HG03442 (cell line): Measurements from ENCODE around the gene CLIP4.
"Not testable (repeated sequence)": the region's sequence is repeated elsewhere in the genome, so short reads cannot be mapped to it uniquely, and the experiment has no call there.

ENCODE experiments used
- ATAC-seq: cut with Tn5 transposase; IDR thresholded peaks from one replicate; pipeline ENCODE4 v1.9.1; 2021; ENCODE audit warnings: mild to moderate bottlenecking, moderate library complexity; ENCODE audit not compliant: unreplicated experiment

CLIP4 gene

GRCh38 chr2:29100564-29100963 lies 14.7 kb upstream of the CLIP4 start:
- no peak for ATAC-seq

- ATAC-seq: no peak
Measured at GRCh38 chr2:29104688-29105087, 10.5 kb upstream of the CLIP4 start.

GRCh38 chr2:29105375-29105774 lies 9.8 kb upstream of the CLIP4 start:
- ATAC-seq: no peak

DNA sequence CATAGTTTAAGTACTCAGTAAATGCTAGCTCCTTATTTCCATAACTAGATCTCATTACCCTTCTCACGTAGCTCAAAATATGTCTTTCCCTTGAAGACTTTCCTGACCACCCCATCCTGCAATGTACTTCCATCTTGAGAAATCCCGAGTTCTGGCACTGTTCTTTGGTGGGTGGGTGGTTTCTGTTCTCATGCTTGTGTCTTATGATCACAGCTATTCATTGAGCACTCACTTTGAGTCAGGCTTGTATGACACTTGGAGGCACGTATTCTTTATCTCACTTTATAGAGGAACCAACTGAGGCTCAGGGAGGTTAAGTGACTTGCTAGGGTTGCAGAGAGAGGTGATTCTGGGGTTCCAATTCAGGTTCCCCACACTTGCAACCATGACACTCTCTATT lies 9.0 kb upstream of the CLIP4 start:
- ATAC-seq: no peak

DNA sequence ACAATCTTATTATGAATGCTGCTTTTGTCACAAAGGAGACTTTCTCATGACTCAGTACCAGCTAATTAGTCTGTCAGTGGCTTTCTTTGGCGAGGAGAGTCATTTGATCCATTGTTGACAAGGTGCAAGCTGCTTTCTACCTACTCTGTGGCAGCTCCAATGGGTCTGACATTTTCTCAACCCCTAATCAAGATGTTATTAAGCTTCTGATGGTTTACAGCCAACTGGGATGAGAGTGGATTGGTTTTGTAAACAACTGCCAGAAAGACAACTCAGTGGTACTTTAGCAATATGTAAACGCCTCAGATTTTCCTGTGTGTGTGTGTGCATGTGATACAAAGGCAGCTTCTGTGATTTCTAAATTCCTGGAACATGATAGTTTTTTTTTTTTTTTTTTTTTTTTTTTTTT lies 8.2 kb upstream of the CLIP4 start:
- ATAC-seq: no peak

DNA sequence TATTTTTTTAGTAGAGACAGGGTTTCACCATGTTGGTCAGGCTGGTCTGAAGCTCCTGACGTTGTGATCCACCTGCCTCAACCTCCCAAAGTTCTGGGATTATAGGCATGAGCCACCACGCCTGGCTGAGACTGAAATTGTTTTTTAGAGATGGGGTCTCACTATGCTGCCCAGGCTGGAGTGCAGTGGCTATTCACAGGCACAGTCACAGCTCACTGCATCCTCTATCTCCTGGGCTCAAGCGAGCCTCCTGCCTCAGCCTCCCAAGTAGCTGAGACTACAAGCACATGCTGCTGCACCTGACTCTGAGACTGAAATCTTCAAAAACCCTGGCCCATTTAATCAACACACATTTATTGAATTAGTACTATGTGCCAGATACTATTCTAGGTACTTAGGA lies 7.7 kb upstream of the CLIP4 start:
- not testable (repeated sequence) for ATAC-seq

- no peak for ATAC-seq
Measured at GRCh38 chr2:29108225-29108624, 7.0 kb upstream of the CLIP4 start.

DNA sequence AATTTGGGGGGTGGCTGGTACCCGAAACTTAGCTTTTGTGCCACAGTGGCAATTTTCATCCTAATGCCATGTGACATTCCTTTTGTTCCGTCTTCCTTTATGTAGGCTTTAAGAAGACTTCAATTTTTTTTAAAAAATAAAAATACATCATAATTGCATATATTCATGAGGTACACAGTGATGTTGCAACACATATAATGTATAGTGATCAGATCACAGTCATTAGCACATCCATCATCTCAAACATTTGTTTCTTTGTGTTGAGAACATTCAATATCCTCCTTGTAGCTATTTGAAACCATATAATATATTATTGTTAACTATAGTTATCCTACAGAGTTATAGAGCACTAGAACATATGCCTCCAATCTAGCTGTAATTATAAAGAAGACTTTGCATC lies 6.0 kb upstream of the CLIP4 start:
- no peak for ATAC-seq

- ATAC-seq: peak; percentile 38
Measured at GRCh38 chr2:29110916-29111535, 4.2 kb upstream of the CLIP4 start.

DNA sequence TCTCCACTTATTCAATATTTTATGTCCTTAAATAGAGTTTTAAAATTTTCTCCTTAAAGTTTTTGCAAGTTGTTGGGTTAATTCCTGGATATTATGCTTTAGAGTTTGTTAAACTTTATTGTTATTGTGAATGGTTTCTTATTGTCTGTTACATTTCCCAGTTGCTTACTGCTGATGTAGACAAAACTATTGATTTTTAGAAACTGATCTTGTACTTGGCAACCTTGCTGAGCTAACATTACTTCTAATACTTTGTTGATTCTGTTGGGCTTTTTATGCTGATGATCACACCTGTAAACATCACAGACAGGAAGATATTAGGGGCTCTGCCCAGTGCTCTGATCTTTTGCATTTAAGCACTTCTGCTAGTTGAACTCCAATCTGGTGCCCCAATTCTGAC lies 2.8 kb upstream of the CLIP4 start:
- ATAC-seq: no peak

DNA sequence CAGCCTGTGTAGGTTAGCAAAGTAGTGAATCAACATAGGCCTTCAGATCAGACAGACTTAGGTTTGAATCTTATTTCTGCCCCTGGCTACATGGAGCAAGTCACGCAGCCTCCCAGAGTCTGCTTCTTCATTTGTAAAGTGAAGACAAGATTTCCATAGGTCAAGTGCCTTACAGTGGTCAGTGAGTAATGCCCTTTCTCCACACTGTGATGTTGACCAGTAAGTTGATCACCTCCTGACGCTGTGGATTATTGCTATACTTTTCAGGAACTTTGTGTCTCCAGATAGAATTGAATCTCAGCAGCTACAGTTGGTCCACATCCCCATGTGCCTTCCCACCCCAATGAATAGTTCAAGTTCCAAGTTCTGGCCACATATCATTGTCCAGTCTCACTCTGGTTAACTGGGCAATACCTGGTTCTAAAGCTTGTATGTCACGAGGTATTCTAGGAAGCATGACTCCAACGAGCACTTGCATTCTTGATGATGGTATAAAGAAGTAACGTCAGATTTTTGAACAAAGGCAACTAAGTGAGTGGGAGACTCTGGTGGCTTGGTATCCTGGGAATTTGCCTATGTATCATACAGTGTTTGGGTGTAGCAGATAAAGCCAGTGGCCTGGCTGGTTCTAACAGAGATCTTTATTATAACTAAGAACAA lies 2.1 kb upstream of the CLIP4 start:
- no peak for ATAC-seq

DNA sequence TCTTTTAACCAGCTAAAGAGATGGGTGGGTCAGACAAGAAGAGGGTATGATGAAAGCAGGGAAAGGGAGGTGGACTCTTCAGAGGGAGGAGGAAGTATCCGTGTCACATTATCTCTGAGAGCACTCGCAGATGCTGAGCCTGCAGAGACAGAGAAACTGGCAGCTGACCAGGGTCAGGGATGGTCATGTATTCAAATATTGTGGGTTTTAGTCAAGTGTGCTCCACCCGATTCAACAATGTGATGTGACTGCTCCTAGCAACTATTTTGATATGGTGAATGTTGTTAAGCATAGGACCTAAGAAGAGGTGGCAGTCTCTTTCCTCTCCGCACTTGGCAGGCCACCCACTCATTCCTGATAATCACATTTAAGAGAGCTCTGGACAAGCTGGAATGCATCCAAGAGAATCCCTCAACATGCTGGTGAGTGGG lies 1.3 kb upstream of the CLIP4 start:
- no peak for ATAC-seq

- ATAC-seq: no peak
Measured at GRCh38 chr2:29114586-29114945, 649 bp upstream of the CLIP4 start.

DNA sequence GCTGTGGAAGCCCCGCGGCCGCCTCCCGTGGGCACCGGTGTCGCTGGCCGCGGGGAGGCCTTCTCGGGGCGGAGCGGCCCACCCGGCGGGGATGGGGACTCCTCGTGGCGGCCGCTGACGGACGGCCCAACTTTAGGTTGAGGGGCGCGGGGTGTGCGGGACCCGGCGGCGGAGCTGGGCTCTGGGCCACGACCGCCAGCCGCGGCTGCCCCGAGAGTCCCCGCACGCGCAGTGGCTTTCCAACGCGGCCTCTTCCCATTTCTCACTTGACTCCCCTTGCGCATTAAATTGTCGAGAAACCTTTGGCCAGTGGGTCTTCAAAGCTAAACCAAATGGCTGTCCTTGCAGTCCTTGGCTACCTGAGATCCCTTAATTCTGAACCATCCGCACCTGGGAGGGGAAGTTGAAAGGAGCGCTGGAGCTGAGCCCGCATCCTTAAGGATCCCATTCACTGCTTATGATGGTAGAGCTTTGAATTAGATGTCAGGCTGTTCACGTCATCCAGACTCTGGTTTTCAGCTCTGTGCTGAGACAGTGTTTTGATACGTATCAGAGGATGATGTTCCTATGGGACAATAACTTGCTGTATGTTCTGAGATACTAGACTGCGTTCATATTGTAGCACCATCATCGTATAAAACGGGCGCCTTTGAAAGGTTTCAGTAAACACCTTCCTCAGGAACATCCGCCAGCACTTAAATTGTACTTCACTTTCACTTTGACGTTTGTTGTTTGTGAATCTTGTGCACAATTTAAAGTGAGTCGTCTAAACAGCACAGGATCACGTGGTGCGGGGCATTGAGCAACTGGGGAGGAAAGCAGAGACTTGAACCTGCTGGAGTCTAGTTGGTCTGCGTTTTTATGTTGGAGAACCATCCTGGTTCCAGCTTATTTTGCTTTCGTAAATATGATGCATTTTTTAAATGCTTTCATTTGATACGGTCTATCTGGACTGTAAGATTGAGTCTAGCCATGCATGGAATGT lies 874 bp downstream of the CLIP4 start:
- no peak for ATAC-seq

GRCh38 chr2:29117636-29118303 lies 2.6 kb downstream of the CLIP4 start:
- no peak for ATAC-seq

GRCh38 chr2:29119211-29119610 lies 4.0 kb downstream of the CLIP4 start:
- no peak for ATAC-seq

GRCh38 chr2:29120846-29121245 lies 5.6 kb downstream of the CLIP4 start:
- no peak for ATAC-seq

- ATAC-seq: no peak
Measured at GRCh38 chr2:29123617-29124349, 8.6 kb downstream of the CLIP4 start.

DNA sequence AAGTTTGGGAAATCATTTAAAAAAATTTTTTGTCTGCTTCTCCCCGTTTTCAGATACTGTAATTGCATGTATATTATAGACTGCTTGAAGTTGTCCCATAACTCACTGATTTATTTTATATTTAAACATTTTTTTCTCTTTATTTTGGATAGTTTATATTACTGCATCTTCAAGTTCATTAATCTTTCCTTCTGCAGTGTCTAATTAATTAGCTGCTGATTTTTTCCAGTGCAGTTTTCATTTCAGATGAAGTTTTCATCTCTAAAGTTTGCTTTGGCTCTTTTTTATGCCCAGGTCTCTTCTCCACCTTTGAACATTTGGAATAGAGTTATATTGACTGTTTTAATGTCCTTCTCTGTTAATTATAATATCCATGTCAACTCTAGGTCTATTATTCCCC lies 9.3 kb downstream of the CLIP4 start:
- ATAC-seq: no peak

GRCh38 chr2:29129586-29130281 lies 14.5 kb downstream of the CLIP4 start:
- ATAC-seq: peak; percentile 19
